SK-N-SH (cell line): ENCODE measurements around the gene CNOT4. TPM values are rescaled to one million over a fixed set of nuclear protein-coding genes. Genes with fewer than 3 reads are reported as not detected.

Source experiments
- CTCF ChIA-PET: fragments of 300-600, 350-600 bp; formaldehyde crosslinking; extraction: SDS; loops from one replicate; lab custom pipeline; 2021; lab: Yijun Ruan, JAX
- POLR2A ChIA-PET: fragments of 350-600 bp; sonication (Branson Sonifier 250); formaldehyde crosslinking; extraction: SDS; loops from one replicate; lab custom pipeline; 2020; ENCODE audit warnings: antibody characterized with exemption, inconsistent platforms; lab: Yijun Ruan, JAX
- DNase-seq: peaks from one replicate; pipeline ENCODE4 v3.0.0; 2012
- H2AFZ ChIP-seq: fragments of 200-600 bp; sonication (generic); 2 replicates; pipeline ENCODE4 v1.8.1; 2016; ENCODE audit warnings: antibody characterized with exemption, mild to moderate bottlenecking, low read depth
- H3F3A ChIP-seq: fragments of 200-600 bp; sonication (generic); replicated peaks from 2 replicates; pipeline ENCODE3; 2016; ENCODE audit warnings: antibody characterized with exemption, mild to moderate bottlenecking; ENCODE audit not compliant: insufficient read depth
- H3K27ac ChIP-seq, 2 experiments: fragments of 200-500 bp in 1 of 2; fragments of 200-600 bp in 1 of 2; sonication (Bioruptor generic) in 1 of 2; sonication (generic), shearing (Covaris generic) in 1 of 2; 2 replicates each; pipeline versions ENCODE4 v1.5.1 to v1.6.1; 2014 to 2016; ENCODE audit warnings: low read depth in 2 of 2, inconsistent platforms in 1 of 2, low read length in 1 of 2, mild to moderate bottlenecking in 1 of 2, mixed read lengths in 1 of 2
- H3K27me3 ChIP-seq: fragments of 200-600 bp; sonication (generic), shearing (Covaris generic); 2 replicates; pipeline ENCODE4 v1.6.1; 2016; ENCODE audit warnings: mixed run types; ENCODE audit not compliant: insufficient read depth
- H3K36me3 ChIP-seq, 2 experiments: fragments of 200-500 bp in 1 of 2; fragments of 200-600 bp in 1 of 2; sonication (Bioruptor generic) in 1 of 2; sonication (generic) in 1 of 2; replicated peaks in 1 of 2; 2 replicates each; pipeline versions ENCODE3 to v1.5.1; 2014 to 2016; ENCODE audit warnings: low read length in 1 of 2, mild to moderate bottlenecking in 1 of 2; ENCODE audit not compliant: insufficient read depth in 2 of 2, control insufficient read depth in 1 of 2
- H3K4me1 ChIP-seq, 2 experiments: fragments of 200-500 bp in 1 of 2; fragments of 200-600 bp in 1 of 2; sonication (Bioruptor generic) in 1 of 2; sonication (generic), shearing (Covaris generic) in 1 of 2; 2 replicates each; pipeline versions ENCODE4 v1.5.1 to v1.6.1; 2014 to 2016; ENCODE audit warnings: low read depth in 1 of 2, low read length in 1 of 2, mixed run types in 1 of 2; ENCODE audit not compliant: insufficient read depth in 2 of 2, control insufficient read depth in 1 of 2
- H3K4me2 ChIP-seq: fragments of 200-600 bp; sonication (generic), shearing (Covaris generic); 2 replicates; pipeline ENCODE4 v1.6.1; 2017; ENCODE audit warnings: mixed run types
- H3K4me3 ChIP-seq, 2 experiments: fragments of 200-500 bp in 1 of 2; fragments of 200-600 bp in 1 of 2; sonication (Bioruptor generic) in 1 of 2; sonication (generic), shearing (Covaris generic) in 1 of 2; 2 replicates each; pipeline versions ENCODE4 v1.5.1 to v1.8.1; 2014 to 2016; ENCODE audit warnings: low read depth in 2 of 2, inconsistent platforms in 1 of 2, low read length in 1 of 2, mild to moderate bottlenecking in 1 of 2, mixed read lengths in 1 of 2, moderate library complexity in 1 of 2
- H3K79me2 ChIP-seq: fragments of 200-600 bp; sonication (generic); 2 replicates; pipeline ENCODE4 v1.8.1; 2017; ENCODE audit warnings: mild to moderate bottlenecking; ENCODE audit not compliant: insufficient read depth
- H3K9ac ChIP-seq: fragments of 200-600 bp; sonication (generic); 2 replicates; pipeline ENCODE4 v1.6.1; 2017; ENCODE audit warnings: mixed run types
- H3K9me2 ChIP-seq: fragments of 200-600 bp; sonication (generic); 2 replicates; pipeline ENCODE4 v1.6.1; 2017; ENCODE audit warnings: mixed run types
- H3K9me3 ChIP-seq: fragments of 200-600 bp; sonication (generic); 2 replicates; pipeline ENCODE4 v1.6.1; 2017; ENCODE audit warnings: mixed run types, mild to moderate bottlenecking, moderate library complexity
- H4K20me1 ChIP-seq: fragments of 200-600 bp; sonication (generic); 2 replicates; pipeline ENCODE4 v1.6.1; 2017; ENCODE audit warnings: mild to moderate bottlenecking, mixed run types; ENCODE audit not compliant: insufficient read depth
- ELF1 ChIP-seq: IDR thresholded peaks from 2 replicates; pipeline ENCODE4 v1.4.0; 2012
- EP300 ChIP-seq, 2 experiments: IDR thresholded peaks; 2 replicates each; pipeline versions ENCODE4 v1.4.0 to v1.6.1; 2012; ENCODE audit warnings: borderline replicate concordance in 1 of 2, low read depth in 1 of 2, low read length in 1 of 2
- EZH2phosphoT487 ChIP-seq: fragments of 200-600 bp; sonication (generic); IDR thresholded peaks from 2 replicates; pipeline ENCODE4 v1.6.1; 2017; ENCODE audit warnings: low read depth, mixed run types, mild to moderate bottlenecking, antibody characterized with exemption, moderate library complexity, borderline replicate concordance
- FOXJ3 ChIP-seq: sonication (generic); formaldehyde crosslinking; IDR thresholded peaks from 2 replicates; pipeline ENCODE4 v1.5.1; 2020; ENCODE audit warnings: mild to moderate bottlenecking, missing genetic modification reagents
- GABPA ChIP-seq: IDR thresholded peaks from 2 replicates; pipeline ENCODE4 v1.4.0; 2012; ENCODE audit warnings: low read depth, mild to moderate bottlenecking
- IRF3 ChIP-seq: fragments of 150-350 bp; IDR thresholded peaks from 2 replicates; pipeline ENCODE4 v1.6.1; 2016; ENCODE audit warnings: mild to moderate bottlenecking, low read depth, low read length
- MAX ChIP-seq: IDR thresholded peaks from 2 replicates; pipeline ENCODE4 v1.4.0; 2012; ENCODE audit warnings: low read depth
- MEF2A ChIP-seq: IDR thresholded peaks from 2 replicates; pipeline ENCODE4 v1.4.0; 2012; ENCODE audit warnings: low read depth, borderline replicate concordance
- MXI1 ChIP-seq: IDR thresholded peaks from 2 replicates; pipeline ENCODE4 v1.6.1; 2012; ENCODE audit warnings: mild to moderate bottlenecking, low read depth, low read length, improper control_type of control experiment
- PBX3 ChIP-seq: IDR thresholded peaks from 2 replicates; pipeline ENCODE4; 2012
- REST ChIP-seq: IDR thresholded peaks from 2 replicates; pipeline ENCODE4 v1.6.1; 2012; ENCODE audit warnings: mild to moderate bottlenecking, low read depth, low read length, moderate library complexity
- RFX5 ChIP-seq: IDR thresholded peaks from 2 replicates; pipeline ENCODE4 v1.6.1; 2012; ENCODE audit warnings: mild to moderate bottlenecking, improper control_type of control experiment, low read length
- RXRA ChIP-seq: IDR thresholded peaks from 2 replicates; pipeline ENCODE4 v1.4.0; 2012; ENCODE audit warnings: low read depth, mild to moderate bottlenecking, borderline replicate concordance
- SMC3 ChIP-seq: IDR thresholded peaks from 2 replicates; pipeline ENCODE4 v1.6.1; 2012; ENCODE audit warnings: low read depth, low read length, improper control_type of control experiment
- TAF1 ChIP-seq: IDR thresholded peaks from 2 replicates; pipeline ENCODE4 v1.6.1; 2012; ENCODE audit warnings: low read depth, mild to moderate bottlenecking, low read length, moderate library complexity, borderline replicate concordance
- USF1 ChIP-seq: IDR thresholded peaks from 2 replicates; pipeline ENCODE4 v1.4.0; 2012; ENCODE audit warnings: low read depth, borderline replicate concordance
- USF2 ChIP-seq: fragments of 150-350 bp; IDR thresholded peaks from 2 replicates; pipeline ENCODE4 v1.6.1; 2017; ENCODE audit warnings: antibody characterized with exemption, low read length, low read depth, borderline replicate concordance
- YY1 ChIP-seq: IDR thresholded peaks from 2 replicates; pipeline ENCODE4 v1.4.0; 2012; ENCODE audit warnings: low read depth, mild to moderate bottlenecking
- ZBTB33 ChIP-seq: IDR thresholded peaks from 2 replicates; pipeline ENCODE4 v1.4.0; 2012; ENCODE audit warnings: low read depth, borderline replicate concordance
- WGBS: methylation state at CpG from one replicate; pipeline ENCODE4 v1.1.6; 2017; ENCODE audit warnings: low lambda C conversion rate; 5-methylcytosine and 5-hydroxymethylcytosine counted together
- polyA plus RNA-seq, 3 experiments: library from polyadenylated mRNA; depleted of rRNA; stranded (reverse); fragments of >200 nt; gene quantifications; 2 replicates each; pipeline ENCODE4 v1.2.3, GENCODE V29; 2012

Gene CNOT4
- polyA plus RNA-seq, 1 of the 3 experiments (the other 2 are of a cell fraction), result 8.0 TPM

GRCh38 chr7:135447748-135448147, 62.2 kb downstream of the CNOT4 start:
- H3K4me3 ChIP-seq, result no peak overlapping the region
- peaks cover 70% of the 10 kb centered on the region for H3K79me2 ChIP-seq
- CTCF ChIA-PET, result interaction anchor here (1.7 kb wide), 1 partner anchor 166 kb away, joined by 4 read pairs; no protein-coding TSS in a partner anchor

More at GRCh38 chr7:135447748-135448147, 62.2 kb downstream of the CNOT4 start:
- DNase-seq, result no peak
- no peak overlapping the region for H2AFZ ChIP-seq
- H3K4me2 ChIP-seq, result no peak overlapping the region
- H3K36me3 ChIP-seq, result peaks cover 0 to 7% of the 10 kb centered on the region in 2 experiments
- peaks cover 4% of the 10 kb centered on the region for H3F3A ChIP-seq
- H3K4me1 ChIP-seq, result peaks cover 3 to 4% of the 10 kb centered on the region in 2 experiments; a peak in 1 of 4 replicates
- no peaks in the 10 kb centered on the region for H3K9me2 ChIP-seq
- WGBS, result 96% methylated on average over 3 of the region's 3 CpGs
- H3K9ac ChIP-seq, result no peak overlapping the region
- no peaks in the 10 kb centered on the region for H3K27me3 ChIP-seq
- H3K27ac ChIP-seq, result no peak overlapping the region
- POLR2A ChIA-PET, result no interaction called here
- H4K20me1 ChIP-seq, result peaks cover 48% of the 10 kb centered on the region
- TF ChIP-seq IRF3, result no peak
- no peak for TF ChIP-seq MAX
- TF ChIP-seq MEF2A, result no peak
- TF ChIP-seq FOXJ3 (CRISPR knock-in tag), result no peak
- no peak for TF ChIP-seq GABPA
- TF ChIP-seq TAF1, result no peak
- TF ChIP-seq SMC3, result no peak
- TF ChIP-seq USF1, result no peak
- TF ChIP-seq USF2, result no peak
- no peak for TF ChIP-seq PBX3
- no peak for TF ChIP-seq ZBTB33
- TF ChIP-seq YY1, result no peak
- no peak for TF ChIP-seq EP300 (IDR thresholded peaks at IDR 0.05; ENCODE audit: borderline replicate concordance in 1 of 2, low read depth in 1 of 2, low read length in 1 of 2)
- no peak for TF ChIP-seq RXRA
- TF ChIP-seq EZH2phosphoT487, result no peak
- TF ChIP-seq MXI1, result no peak
- TF ChIP-seq RFX5, result no peak
- no peak for TF ChIP-seq REST
- TF ChIP-seq ELF1, result no peak
- TF ChIP-seq, all 33 proteins: peak for 0
- no peaks in the 10 kb centered on the region for H3K9me3 ChIP-seq
